Esophagus muscularis mucosa (tissue), 4 donors: Measurements from ENCODE around the gene HOXD10. TPM values are rescaled to one million over a fixed set of nuclear protein-coding genes. Genes with fewer than 3 reads are reported as not detected.
A peak's percentile ranks its signal among the peaks of the same experiment; 100 is the strongest.

Source experiments
- DNase-seq: peaks from one replicate; pipeline ENCODE4 v3.0.0-alpha.2; 2017; ENCODE audit errors: extremely low spot score
- H3K27ac ChIP-seq, 4 donors: fragments of 200-600 bp; sonication (generic); replicated peaks in 1 of 4; 1 replicate in 3 of 4; 2 replicates in 1 of 4; pipeline ENCODE4 v1.5.1; 2016 to 2019; ENCODE audit warnings: mild to moderate bottlenecking in 1 of 4
- H3K27me3 ChIP-seq, 4 donors: fragments of 200-600 bp; sonication (generic); one replicate each; pipeline versions ENCODE4 v1.5.1 to v1.6.0; 2016 to 2019
- H3K36me3 ChIP-seq, 4 donors: fragments of 200-600 bp; sonication (generic); one replicate each; pipeline ENCODE4 v1.5.1; 2016 to 2019
- H3K4me1 ChIP-seq, 4 donors: fragments of 200-600 bp; sonication (generic); one replicate each; pipeline ENCODE4 v1.5.1; 2016 to 2019
- H3K4me3 ChIP-seq, 4 donors: fragments of 200-600 bp; sonication (generic); 1 replicate in 2 of 4; 2 replicates in 2 of 4; pipeline ENCODE4 v1.5.1; 2016 to 2019; ENCODE audit warnings: mild to moderate bottlenecking in 4 of 4, moderate library complexity in 1 of 4
- H3K9me3 ChIP-seq, 4 donors: fragments of 200-600 bp; sonication (generic); 1 replicate in 3 of 4; 2 replicates in 1 of 4; pipeline ENCODE4 v1.5.1; 2016 to 2019
- CTCF ChIP-seq, 3 experiments: fragments of 200-600 bp in 2 of 3; fragments of 450-650 bp in 1 of 3; sonication (generic) in 2 of 3; IDR thresholded peaks; one replicate each; pipeline ENCODE4 v1.5.1; 2017 to 2019; ENCODE audit warnings: antibody characterized with exemption in 3 of 3, mild to moderate bottlenecking in 2 of 3, moderate library complexity in 1 of 3
- EP300 ChIP-seq: sonication (generic); formaldehyde crosslinking; IDR thresholded peaks from one replicate; pipeline ENCODE4 v1.6.1; 2017; ENCODE audit warnings: antibody characterized with exemption
- POLR2A ChIP-seq: fragments of 450-650 bp; IDR thresholded peaks from one replicate; pipeline ENCODE4 v1.6.1; 2017; ENCODE audit warnings: antibody characterized with exemption, moderate library complexity, mild to moderate bottlenecking, low read depth
- POLR2AphosphoS5 ChIP-seq, 2 donors: sonication (generic); formaldehyde crosslinking; IDR thresholded peaks; one replicate each; pipeline ENCODE4 v1.6.1; 2017; ENCODE audit warnings: antibody characterized with exemption in 2 of 2
- WGBS: methylation state at CpG from one replicate; pipeline ENCODE4 v1.1.5; 2018; 5-methylcytosine and 5-hydroxymethylcytosine counted together
- intact Hi-C: fragments of 100-400 bp; cut with DNase I; formaldehyde crosslinking; loops from one replicate; pipeline ENCODE4 v1.15.1; 2023
- total RNA-seq, 4 donors: library from RNA; depleted of rRNA; stranded (reverse); fragments of >200 nt; gene quantifications; one replicate each; pipeline versions ENCODE4 v1.1.0 to v1.2.1, GENCODE V29; 2016

HOXD10 gene
- total RNA-seq, 4 donors from 2014 or later = 0.42 to 0.50 TPM; not detected in 2

GRCh38 chr2:176092270-176093144 is 24.1 kb upstream of the HOXD10 start, which contains the start of gene HOXD13:
Gene HOXD13 (plus strand): TSS chr2:176092721. CDS start chr2:176092891, 170 bp downstream.
- 3% methylated on average over 69 of the region's 95 CpGs for WGBS

DNA sequence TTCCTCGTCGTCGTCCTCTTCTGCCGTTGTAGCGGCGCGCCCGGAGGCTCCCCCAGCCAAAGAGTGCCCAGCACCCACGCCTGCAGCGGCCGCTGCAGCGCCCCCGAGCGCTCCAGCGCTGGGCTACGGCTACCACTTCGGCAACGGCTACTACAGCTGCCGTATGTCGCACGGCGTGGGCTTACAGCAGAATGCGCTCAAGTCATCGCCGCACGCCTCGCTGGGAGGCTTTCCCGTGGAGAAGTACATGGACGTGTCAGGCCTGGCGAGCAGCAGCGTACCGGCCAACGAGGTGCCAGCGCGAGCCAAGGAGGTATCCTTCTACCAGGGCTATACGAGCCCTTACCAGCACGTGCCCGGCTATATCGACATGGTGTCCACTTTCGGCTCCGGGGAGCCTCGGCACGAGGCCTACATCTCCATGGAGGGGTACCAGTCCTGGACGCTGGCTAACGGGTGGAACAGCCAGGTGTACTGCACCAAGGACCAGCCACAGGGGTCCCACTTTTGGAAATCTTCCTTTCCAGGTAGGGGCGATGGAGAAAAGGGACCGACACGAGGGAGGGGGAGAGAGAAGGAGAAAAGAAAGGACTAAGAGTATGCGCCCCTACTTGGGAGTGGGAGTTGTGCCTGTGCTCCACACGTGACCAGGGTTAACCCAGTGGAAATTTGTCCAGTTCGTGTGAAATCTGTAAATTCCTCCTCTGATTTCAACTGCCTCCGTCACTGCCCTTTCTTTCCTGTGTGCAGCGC is 23.3 kb upstream of the HOXD10 start:
- intact Hi-C loops = no loop called here
- H3K27me3 ChIP-seq = peaks cover 3 to 100% (median 90%) of the 10 kb centered on the region in 4 donors
- H3K27ac ChIP-seq = no peak overlapping the region
- peaks cover 19 to 48% (median 45%) of the 10 kb centered on the region in 4 donors for H3K4me1 ChIP-seq
- no peaks in the 10 kb centered on the region for H3K9me3 ChIP-seq
- DNase-seq = no peak
- 3% methylated on average over 37 of the region's 53 CpGs for WGBS
- H3K36me3 ChIP-seq = no peaks in the 10 kb centered on the region
- TF ChIP-seq EP300 (no peak), POLR2A (no peak)
- H3K4me3 ChIP-seq = peak overlapping the region; percentile 31 to 52 (median 45)

More at GRCh38 chr2:176092270-176093144, 24.1 kb upstream of the HOXD10 start, which contains the start of gene HOXD13:
- peak within 1 kb of the TSS; percentile 31 to 52 (median 45) for H3K4me3 ChIP-seq
- H3K9me3 ChIP-seq = no peaks in the 10 kb centered on the region
- H3K36me3 ChIP-seq = no peaks in the 10 kb centered on the region
- H3K27ac ChIP-seq = no peak within 1 kb of the TSS
- intact Hi-C loops = no loop called here
- no peak for TF ChIP-seq EP300
- no peak for TF ChIP-seq POLR2A
- TF ChIP-seq CTCF (IDR thresholded peaks at IDR 0.05) = no peak
- TF ChIP-seq POLR2AphosphoS5 (IDR thresholded peaks at IDR 0.05) = no peak
- no peak for DNase-seq
- peaks cover 25 to 46% (median 43%) of the 10 kb centered on the region in 4 donors for H3K4me1 ChIP-seq
- H3K27me3 ChIP-seq = peaks cover 8 to 100% (median 90%) of the 10 kb centered on the region in 4 donors

- Histone ChIP-seq H3K4me3 (no peak overlapping the region), H3K4me1 (peaks cover 16 to 48% (median 45%) of the 10 kb centered on the region in 4 donors), H3K9me3 (no peaks in the 10 kb centered on the region), H3K27me3 (peaks cover 3 to 100% (median 90%) of the 10 kb centered on the region in 4 donors), H3K36me3 (no peaks in the 10 kb centered on the region), H3K27ac (no peak overlapping the region)
- intact Hi-C loops = no loop called here
- no peak for DNase-seq
- 15% methylated on average over 8 of the region's 8 CpGs for WGBS
- no peak for TF ChIP-seq POLR2A
- no peak for TF ChIP-seq CTCF (IDR thresholded peaks at IDR 0.05)
- TF ChIP-seq POLR2AphosphoS5 (IDR thresholded peaks at IDR 0.05) = no peak
- TF ChIP-seq EP300 = no peak
These were observed 22.7 kb upstream of the HOXD10 start for GRCh38 chr2:176093898-176094249.

DNA sequence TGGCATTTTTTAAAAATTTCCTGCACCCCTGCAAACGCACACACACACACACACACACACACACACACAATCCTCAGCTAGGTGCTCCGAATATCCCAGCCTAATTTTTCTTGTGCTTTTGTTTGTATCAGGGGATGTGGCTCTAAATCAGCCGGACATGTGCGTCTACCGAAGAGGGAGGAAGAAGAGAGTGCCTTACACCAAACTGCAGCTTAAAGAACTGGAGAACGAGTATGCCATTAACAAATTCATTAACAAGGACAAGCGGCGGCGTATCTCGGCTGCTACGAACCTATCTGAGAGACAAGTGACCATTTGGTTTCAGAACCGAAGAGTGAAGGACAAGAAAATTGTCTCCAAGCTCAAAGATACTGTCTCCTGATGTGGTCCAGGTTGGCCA is 22.2 kb upstream of the HOXD10 start:
- intact Hi-C loops = no loop called here
- Histone ChIP-seq H3K27me3 (peaks cover 3 to 100% (median 91%) of the 10 kb centered on the region in 4 donors), H3K36me3 (no peaks in the 10 kb centered on the region), H3K27ac (no peak overlapping the region), H3K4me3 (no peak overlapping the region), H3K4me1 (peaks cover 16 to 52% (median 47%) of the 10 kb centered on the region in 4 donors), H3K9me3 (no peaks in the 10 kb centered on the region)
- WGBS = 6% methylated on average over 12 of the region's 12 CpGs
- no peak for DNase-seq
- no peak for TF ChIP-seq POLR2A
- TF ChIP-seq CTCF (IDR thresholded peaks at IDR 0.05) = no peak
- TF ChIP-seq EP300 = no peak
- TF ChIP-seq POLR2AphosphoS5 (IDR thresholded peaks at IDR 0.05) = no peak

DNA sequence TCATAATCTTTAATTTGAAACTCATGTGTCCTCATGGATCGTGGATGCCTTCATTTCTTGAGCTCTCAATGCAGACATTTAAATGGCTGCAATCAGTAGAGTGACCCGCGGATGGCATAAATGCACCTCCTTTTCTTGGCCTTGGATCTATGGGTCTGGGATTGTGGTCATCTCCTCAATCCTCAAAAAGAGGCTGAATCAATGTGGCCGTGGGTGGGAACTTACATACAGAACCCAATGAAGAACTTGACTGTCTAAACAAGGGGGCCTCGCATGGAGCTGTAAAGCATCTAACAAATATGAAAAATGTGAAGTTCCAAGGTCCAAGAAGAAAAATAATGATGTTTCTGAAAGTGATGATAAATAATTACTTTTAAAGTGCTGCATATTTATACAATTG is 21.2 kb upstream of the HOXD10 start:
- Histone ChIP-seq H3K9me3 (no peaks in the 10 kb centered on the region), H3K27me3 (peaks cover 3 to 100% (median 94%) of the 10 kb centered on the region in 4 donors), H3K4me3 (no peak overlapping the region), H3K27ac (no peak overlapping the region), H3K4me1 (peaks cover 16 to 63% (median 58%) of the 10 kb centered on the region in 4 donors), H3K36me3 (no peaks in the 10 kb centered on the region)
- intact Hi-C loops = no loop called here
- no peak for DNase-seq
- WGBS = 11% methylated on average over 5 of the region's 5 CpGs
- TF ChIP-seq POLR2A (no peak), CTCF (IDR thresholded peaks at IDR 0.05) (no peak), POLR2AphosphoS5 (IDR thresholded peaks at IDR 0.05) (no peak), EP300 (no peak)
